Upper lobe of right lung (tissue), 1 donor: ENCODE data around the gene CBY1. TPM values are rescaled to one million over a fixed set of nuclear protein-coding genes. Genes with fewer than 3 reads are reported as not detected.
A peak's percentile ranks its signal among the peaks of the same experiment; 100 is the strongest.

Experiments used
- ATAC-seq: fragments of 200-7000 bp; cut with Tn5 transposase; one replicate; pipeline ENCODE4 v1.9.1; 2020; ENCODE audit warnings: mild to moderate bottlenecking, moderate library complexity
- DNase-seq: peaks from one replicate; pipeline ENCODE4 v3.0.0-alpha.2; 2020
- H3K27ac ChIP-seq: fragments of 200-600 bp; one replicate; pipeline ENCODE4 v1.8.0; 2022
- H3K27me3 ChIP-seq: fragments of 200-600 bp; one replicate; pipeline ENCODE4 v1.8.0; 2022; ENCODE audit warnings: mild to moderate bottlenecking
- H3K36me3 ChIP-seq: fragments of 200-600 bp; one replicate; pipeline ENCODE4 v1.8.0; 2022
- H3K4me1 ChIP-seq: fragments of 200-600 bp; one replicate; pipeline ENCODE4 v1.8.0; 2022
- H3K4me3 ChIP-seq: fragments of 200-600 bp; one replicate; pipeline ENCODE4 v1.8.0; 2022; ENCODE audit warnings: mild to moderate bottlenecking
- H3K9me3 ChIP-seq: fragments of 200-600 bp; one replicate; pipeline ENCODE4 v1.8.0; 2022
- CTCF ChIP-seq: fragments of 200-600 bp; IDR thresholded peaks from one replicate; pipeline ENCODE4 v1.8.0; 2022; ENCODE audit warnings: antibody characterized with exemption
- intact Hi-C: fragments of 100-400 bp; cut with DNase I; formaldehyde crosslinking; loops from one replicate; pipeline ENCODE4 v1.11.0; 2022
- total RNA-seq: library from RNA; stranded (reverse); fragmentation: NEBNext Ultra II Directional; extraction: Animal tissue kit (Norgen Biotek cat#: 25700); gene quantifications from one replicate; pipeline ENCODE4 v1.2.1, GENCODE V29; 2021
- donor health status: DM: no; HTN: yes; CAD: no; lungs with severe emphysema.

The CBY1 gene
- total RNA-seq, 1 donor from 2014 or later, result 34.6 TPM

- intact Hi-C loops, result no loop called here
- H3K4me1 ChIP-seq, result peaks cover 7% of the 10 kb centered on the region
- peak; percentile 73 for TF ChIP-seq CTCF
- DNase-seq, result peak; percentile 95
- H3K36me3 ChIP-seq, result peaks cover 38% of the 10 kb centered on the region
- H3K27me3 ChIP-seq, result no peaks in the 10 kb centered on the region
- peak; percentile 100 for ATAC-seq
- peak within 1 kb of the TSS; percentile 92 for H3K4me3 ChIP-seq
- H3K27ac ChIP-seq, result peak within 1 kb of the TSS; percentile 83
- no peaks in the 10 kb centered on the region for H3K9me3 ChIP-seq
Observed at GRCh38 chr22:38681582-38682335, 25.3 kb downstream of the CBY1 start, which contains the start of gene TOMM22. Gene TOMM22 (plus strand): TSS chr22:38681957. CDS start chr22:38681979, 22 bp downstream.

GRCh38 chr22:38684895-38685294 lies 28.5 kb downstream of the CBY1 start:
- no peak for ATAC-seq

GRCh38 chr22:38685761-38686160 lies 29.3 kb downstream of the CBY1 start:
- Histone ChIP-seq H3K27ac (no peak overlapping the region), H3K36me3 (peaks cover 66% of the 10 kb centered on the region), H3K9me3 (no peaks in the 10 kb centered on the region), H3K4me1 (peaks cover 7% of the 10 kb centered on the region), H3K4me3 (no peak overlapping the region), H3K27me3 (no peaks in the 10 kb centered on the region)
- no peak for TF ChIP-seq CTCF
- ATAC-seq (no peak), DNase-seq (no peak)
- intact Hi-C loops, result no loop called here

More at GRCh38 chr22:38684895-38685294, 28.5 kb downstream of the CBY1 start:
- no peak overlapping the region for H3K4me3 ChIP-seq
- intact Hi-C loops, result no loop called here
- TF ChIP-seq CTCF, result no peak
- H3K27ac ChIP-seq, result no peak overlapping the region
- H3K36me3 ChIP-seq, result peaks cover 66% of the 10 kb centered on the region
- H3K27me3 ChIP-seq, result no peaks in the 10 kb centered on the region
- H3K9me3 ChIP-seq, result no peaks in the 10 kb centered on the region
- no peak for DNase-seq
- peaks cover 7% of the 10 kb centered on the region for H3K4me1 ChIP-seq

GRCh38 chr22:38689651-38690050 lies 33.2 kb downstream of the CBY1 start:
- no peak overlapping the region for H3K27ac ChIP-seq
- TF ChIP-seq CTCF, result no peak
- DNase-seq (no peak), ATAC-seq (no peak)
- peaks cover 8% of the 10 kb centered on the region for H3K4me1 ChIP-seq
- intact Hi-C loops, result no loop called here
- H3K36me3 ChIP-seq, result peaks cover 62% of the 10 kb centered on the region
- H3K9me3 ChIP-seq, result no peaks in the 10 kb centered on the region
- no peak overlapping the region for H3K4me3 ChIP-seq
- no peaks in the 10 kb centered on the region for H3K27me3 ChIP-seq

- Histone ChIP-seq H3K27me3 (no peaks in the 10 kb centered on the region), H3K9me3 (no peaks in the 10 kb centered on the region), H3K4me3 (no peak overlapping the region), H3K4me1 (peaks cover 47% of the 10 kb centered on the region), H3K27ac (no peak overlapping the region), H3K36me3 (peaks cover 18% of the 10 kb centered on the region)
- no peak for DNase-seq
- intact Hi-C loops, result no loop called here
- TF ChIP-seq CTCF, result no peak
- ATAC-seq, result no peak
Observed at GRCh38 chr22:38694049-38694448, 37.6 kb downstream of the CBY1 start.
